GM13976 (cell line): ENCODE data around the gene JPH3.

ENCODE experiments used
- DNase-seq: peaks from one replicate; pipeline ENCODE4 v3.0.0; 2012; ENCODE audit warnings: low spot score
- in situ Hi-C: fragments of 300-500 bp; cut with MboI; formaldehyde crosslinking; loops from one replicate; pipeline ENCODE4 v1.12.0; 2022; ENCODE audit warnings: low sequenced_read_pairs, mixed read lengths, inconsistent platforms; ENCODE audit not compliant: unreplicated experiment
- TF ChIP-seq, protein P1 (sequence below): IDR thresholded peaks from 2 replicates; pipeline ENCODE4 v1.5.1; 2012; ENCODE audit warnings: borderline replicate concordance, mild to moderate bottlenecking; ENCODE audit not compliant: insufficient read depth; ENCODE audit errors: extremely low read depth, missing control alignments, control extremely low read depth

The JPH3 gene

DNA sequence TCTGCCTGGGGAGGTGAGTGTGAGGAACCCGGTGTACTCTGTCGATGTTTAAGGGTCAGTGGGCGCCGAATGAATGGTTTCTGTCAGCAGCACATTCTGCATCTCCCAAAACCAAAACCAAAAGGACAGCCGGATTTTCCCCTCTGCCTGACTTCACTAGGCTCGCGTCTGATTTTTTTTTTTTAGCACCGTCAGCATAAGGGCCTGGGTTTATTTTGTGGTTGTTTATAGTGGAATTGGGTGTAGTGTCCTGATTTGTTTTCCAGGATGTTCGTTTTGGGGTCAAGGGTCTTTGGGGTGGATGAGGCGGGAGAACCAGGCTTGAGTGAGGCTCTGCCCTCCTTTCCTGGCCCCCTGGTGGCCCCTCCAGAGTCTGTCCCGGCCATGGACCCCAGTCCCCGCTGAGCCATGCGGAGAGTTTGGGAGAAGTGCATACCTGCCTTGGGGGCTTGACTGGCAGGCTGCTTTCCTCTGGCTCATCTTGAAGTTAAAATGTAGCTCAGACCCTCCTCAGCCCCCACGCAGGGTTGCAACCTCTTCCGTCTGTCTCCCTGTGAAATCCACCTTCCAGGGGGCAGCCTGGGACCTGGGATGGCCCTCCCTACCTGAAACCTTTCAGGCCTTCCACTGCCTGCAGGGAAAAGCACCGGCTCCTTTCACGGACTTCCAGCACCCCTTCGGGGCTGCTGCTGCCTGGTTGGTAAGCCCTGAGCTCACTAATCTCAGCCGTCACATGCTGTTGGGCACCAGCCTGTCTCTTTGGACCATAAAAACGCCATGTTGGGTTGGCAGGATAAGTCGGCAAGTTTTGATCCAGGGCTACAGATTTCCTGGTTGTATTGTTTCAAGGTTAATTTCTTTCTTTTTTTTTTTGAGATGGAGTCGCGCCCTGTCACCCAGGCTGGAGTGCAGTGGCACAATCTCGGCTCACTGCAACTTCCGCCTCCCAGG, 60.2 kb downstream of the JPH3 start:
- in situ Hi-C loops, result no loop called here
- TF ChIP-seq, protein P1, sequence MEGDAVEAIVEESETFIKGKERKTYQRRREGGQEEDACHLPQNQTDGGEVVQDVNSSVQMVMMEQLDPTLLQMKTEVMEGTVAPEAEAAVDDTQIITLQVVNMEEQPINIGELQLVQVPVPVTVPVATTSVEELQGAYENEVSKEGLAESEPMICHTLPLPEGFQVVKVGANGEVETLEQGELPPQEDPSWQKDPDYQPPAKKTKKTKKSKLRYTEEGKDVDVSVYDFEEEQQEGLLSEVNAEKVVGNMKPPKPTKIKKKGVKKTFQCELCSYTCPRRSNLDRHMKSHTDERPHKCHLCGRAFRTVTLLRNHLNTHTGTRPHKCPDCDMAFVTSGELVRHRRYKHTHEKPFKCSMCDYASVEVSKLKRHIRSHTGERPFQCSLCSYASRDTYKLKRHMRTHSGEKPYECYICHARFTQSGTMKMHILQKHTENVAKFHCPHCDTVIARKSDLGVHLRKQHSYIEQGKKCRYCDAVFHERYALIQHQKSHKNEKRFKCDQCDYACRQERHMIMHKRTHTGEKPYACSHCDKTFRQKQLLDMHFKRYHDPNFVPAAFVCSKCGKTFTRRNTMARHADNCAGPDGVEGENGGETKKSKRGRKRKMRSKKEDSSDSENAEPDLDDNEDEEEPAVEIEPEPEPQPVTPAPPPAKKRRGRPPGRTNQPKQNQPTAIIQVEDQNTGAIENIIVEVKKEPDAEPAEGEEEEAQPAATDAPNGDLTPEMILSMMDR, result no peak
- no peak for DNase-seq

DNA sequence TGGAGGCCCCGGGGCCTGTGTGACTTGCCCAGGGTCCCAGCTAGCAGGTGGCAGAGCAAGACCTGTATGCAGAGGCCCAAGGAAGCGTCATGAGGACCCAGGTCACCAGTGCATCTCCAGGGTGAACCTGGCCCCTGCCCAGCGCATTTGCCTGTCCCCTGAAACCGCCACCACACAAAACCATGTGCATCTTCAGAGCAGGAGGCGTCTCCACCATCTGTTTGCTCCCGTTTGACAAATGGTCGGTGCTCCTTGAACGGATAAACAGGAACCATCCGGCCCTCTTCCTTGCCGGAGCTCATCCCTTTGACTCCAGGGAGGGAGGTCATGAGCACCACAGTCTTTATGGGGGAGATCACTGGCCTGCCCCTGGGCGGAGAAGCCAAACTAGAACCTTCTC, 62.5 kb downstream of the JPH3 start:
- in situ Hi-C loops, result no loop called here
- DNase-seq, result no peak
- TF ChIP-seq, protein P1, result no peak

DNA sequence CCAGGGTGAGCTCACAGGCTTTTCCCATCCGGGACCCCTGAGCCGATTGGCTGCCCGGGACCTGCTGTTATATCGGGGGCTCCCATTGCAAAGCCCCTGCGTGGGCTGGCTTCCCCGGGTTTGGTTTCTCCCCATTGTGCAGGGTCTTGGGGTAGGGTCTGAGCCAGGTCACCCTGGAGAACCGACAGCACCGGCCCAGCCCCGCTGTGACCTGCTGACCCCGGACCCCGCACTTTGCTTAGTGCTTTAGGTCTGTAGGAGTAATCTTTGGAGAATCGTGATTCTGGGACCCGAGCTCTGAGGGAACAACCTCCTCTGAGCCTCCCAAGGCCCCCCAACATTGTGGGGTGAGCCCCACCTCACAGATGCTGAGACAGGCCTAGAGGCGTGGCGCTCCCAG, 62.9 kb downstream of the JPH3 start:
- in situ Hi-C loops, result no loop called here
- DNase-seq, result no peak
- TF ChIP-seq, protein P1, result no peak

DNA sequence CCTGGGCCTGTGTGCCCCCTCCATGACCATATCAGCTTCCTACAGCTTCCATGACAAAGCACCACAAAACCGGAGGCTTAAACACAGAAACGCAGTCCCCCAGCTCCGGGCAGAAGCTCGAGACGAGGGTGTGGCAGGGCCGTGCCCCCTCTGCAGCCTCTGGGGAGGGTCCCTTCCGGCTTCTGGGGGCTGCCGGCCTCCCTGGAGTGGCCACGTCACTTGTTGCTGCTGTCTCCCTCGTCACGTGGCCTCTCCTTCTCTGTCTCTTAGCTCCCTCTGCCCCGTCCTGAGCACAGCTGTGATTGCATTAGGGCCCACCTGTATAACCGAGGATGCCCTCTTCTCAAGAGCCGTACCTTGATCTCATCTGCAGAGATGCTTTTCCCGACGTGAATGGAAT, 64.6 kb downstream of the JPH3 start:
- in situ Hi-C loops, result no loop called here
- no peak for DNase-seq
- TF ChIP-seq, protein P1, result no peak

DNA sequence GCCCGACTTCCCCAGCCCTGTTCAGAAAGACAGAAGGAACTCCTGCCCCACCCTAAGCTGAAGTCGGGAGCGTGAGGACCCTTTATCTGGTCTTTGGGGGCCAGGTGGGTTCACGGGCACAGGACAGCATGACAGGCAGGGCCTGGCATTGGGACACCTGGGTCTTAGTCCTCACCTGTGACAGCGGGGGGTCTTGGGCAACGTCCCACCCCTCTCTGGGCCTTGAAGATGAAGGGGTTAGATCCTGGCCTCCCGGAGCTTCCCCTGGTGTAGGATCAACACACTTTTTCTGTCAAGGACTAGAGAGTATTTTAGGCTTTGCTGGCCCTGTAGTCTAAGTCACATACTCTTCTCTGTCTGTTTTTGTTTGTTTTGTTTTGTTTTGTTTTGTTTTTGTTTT, 65.1 kb downstream of the JPH3 start:
- TF ChIP-seq, protein P1, result no peak
- no peak for DNase-seq
- in situ Hi-C loops, result no loop called here

DNA sequence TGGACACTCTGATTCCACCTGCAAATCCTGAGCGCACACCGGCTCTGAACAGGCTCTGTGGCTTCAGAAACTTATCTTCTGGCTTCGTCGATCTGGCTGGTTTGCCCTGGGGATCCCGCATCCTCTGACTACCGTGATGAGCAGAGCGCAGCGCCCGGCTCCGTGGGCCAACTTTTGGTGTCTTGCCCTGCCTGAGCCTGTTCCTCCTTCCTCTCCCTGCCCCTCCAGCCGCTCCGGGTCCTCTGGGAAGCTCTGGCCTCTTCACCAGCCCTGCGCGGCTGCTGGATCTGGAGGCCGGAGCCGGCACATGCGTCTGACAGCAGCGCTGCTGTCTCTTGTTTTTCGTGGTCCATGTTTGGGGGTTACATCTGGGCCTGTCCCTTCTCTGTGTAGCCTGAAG, 65.6 kb downstream of the JPH3 start:
- in situ Hi-C loops, result no loop called here
- DNase-seq, result no peak
- TF ChIP-seq, protein P1, result no peak
